Endothelial cell of umbilical vein (primary cell): ENCODE results near the gene TP53AIP1.

Source experiments
- EZH2 ChIP-seq: IDR thresholded peaks from 2 replicates; pipeline ENCODE4 v1.6.1; 2012; ENCODE audit warnings: borderline replicate concordance, low read depth, mild to moderate bottlenecking, moderate library complexity, low read length, inconsistent platforms; ENCODE audit not compliant: severe bottlenecking
- GATA2 ChIP-seq: IDR thresholded peaks from 2 replicates; pipeline ENCODE4 v1.7.0; 2011; ENCODE audit warnings: low read depth, mild to moderate bottlenecking, moderate library complexity, mixed read lengths, low read length; ENCODE audit not compliant: insufficient read length, insufficient read depth
- JUN ChIP-seq: IDR thresholded peaks from 2 replicates; pipeline ENCODE4 v1.6.1; 2011; ENCODE audit warnings: borderline replicate concordance, low read depth; ENCODE audit not compliant: insufficient read length, insufficient read depth
- MYC ChIP-seq: IDR thresholded peaks from one replicate; pipeline ENCODE4 v1.6.1; 2011; ENCODE audit warnings: mild to moderate bottlenecking, low read depth, low read length
- POLR2A ChIP-seq: IDR thresholded peaks from 2 replicates; pipeline ENCODE4 v1.6.1; 2012; ENCODE audit warnings: low read depth, mild to moderate bottlenecking, control low read depth, low read length
- POLR2AphosphoS5 ChIP-seq: IDR thresholded peaks from 2 replicates; pipeline ENCODE4 v1.6.1; 2012; ENCODE audit warnings: low read depth, mild to moderate bottlenecking, control low read depth, low read length, moderate library complexity; ENCODE audit not compliant: insufficient read depth
- TF ChIP-seq, protein P1 (sequence below), 2 donors: IDR thresholded peaks; 1 replicate in 1 of 2; 2 replicates in 1 of 2; pipeline ENCODE4 v1.5.1; 2011; ENCODE audit warnings: low read length in 2 of 2, mild to moderate bottlenecking in 2 of 2, moderate library complexity in 2 of 2, control low read depth in 1 of 2, inconsistent platforms in 1 of 2, low read depth in 1 of 2; ENCODE audit not compliant: insufficient read depth in 1 of 2; ENCODE audit errors: extremely low read depth in 1 of 2
- TF ChIP-seq, protein P2 (sequence below): IDR thresholded peaks from 2 replicates; pipeline ENCODE4 v1.6.1; 2011; ENCODE audit not compliant: insufficient read depth, insufficient read length

DNA sequence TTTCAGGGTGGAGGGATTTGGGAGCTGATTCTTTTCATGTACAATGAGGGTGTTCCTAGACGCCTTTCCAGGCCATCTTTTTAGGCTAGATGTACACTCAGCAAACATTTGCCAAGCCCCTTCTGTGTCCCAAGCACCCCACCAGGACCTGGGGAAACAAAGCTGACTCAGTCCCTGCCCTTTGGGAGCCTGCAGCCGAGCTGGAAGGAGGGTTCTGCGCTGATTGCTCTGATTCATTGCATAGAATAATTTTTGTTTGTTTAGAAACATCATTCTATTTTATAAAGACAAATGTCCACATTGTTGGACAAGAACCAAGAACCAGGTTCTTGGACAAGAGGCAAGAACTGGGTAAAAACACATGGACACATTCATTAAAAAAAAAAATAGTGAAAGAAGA, 16.7 kb downstream of the TP53AIP1 start:
- TF ChIP-seq EZH2 = no peak
- TF ChIP-seq, protein P1, sequence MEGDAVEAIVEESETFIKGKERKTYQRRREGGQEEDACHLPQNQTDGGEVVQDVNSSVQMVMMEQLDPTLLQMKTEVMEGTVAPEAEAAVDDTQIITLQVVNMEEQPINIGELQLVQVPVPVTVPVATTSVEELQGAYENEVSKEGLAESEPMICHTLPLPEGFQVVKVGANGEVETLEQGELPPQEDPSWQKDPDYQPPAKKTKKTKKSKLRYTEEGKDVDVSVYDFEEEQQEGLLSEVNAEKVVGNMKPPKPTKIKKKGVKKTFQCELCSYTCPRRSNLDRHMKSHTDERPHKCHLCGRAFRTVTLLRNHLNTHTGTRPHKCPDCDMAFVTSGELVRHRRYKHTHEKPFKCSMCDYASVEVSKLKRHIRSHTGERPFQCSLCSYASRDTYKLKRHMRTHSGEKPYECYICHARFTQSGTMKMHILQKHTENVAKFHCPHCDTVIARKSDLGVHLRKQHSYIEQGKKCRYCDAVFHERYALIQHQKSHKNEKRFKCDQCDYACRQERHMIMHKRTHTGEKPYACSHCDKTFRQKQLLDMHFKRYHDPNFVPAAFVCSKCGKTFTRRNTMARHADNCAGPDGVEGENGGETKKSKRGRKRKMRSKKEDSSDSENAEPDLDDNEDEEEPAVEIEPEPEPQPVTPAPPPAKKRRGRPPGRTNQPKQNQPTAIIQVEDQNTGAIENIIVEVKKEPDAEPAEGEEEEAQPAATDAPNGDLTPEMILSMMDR (IDR thresholded peaks at IDR 0.05; ENCODE audit: extremely low read depth in 1 of 2, insufficient read depth in 1 of 2, low read depth in 1 of 2, low read length in 2 of 2) = no peak
- no peak for TF ChIP-seq POLR2A
- no peak for TF ChIP-seq MYC
- TF ChIP-seq GATA2 = no peak
- no peak for TF ChIP-seq POLR2AphosphoS5
- TF ChIP-seq, protein P2, sequence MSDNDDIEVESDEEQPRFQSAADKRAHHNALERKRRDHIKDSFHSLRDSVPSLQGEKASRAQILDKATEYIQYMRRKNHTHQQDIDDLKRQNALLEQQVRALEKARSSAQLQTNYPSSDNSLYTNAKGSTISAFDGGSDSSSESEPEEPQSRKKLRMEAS = no peak
- no peak for TF ChIP-seq JUN
